ENCODE results near the gene ANKRD9. TPM values are rescaled to one million over a fixed set of nuclear protein-coding genes. Genes with fewer than 3 reads are reported as not detected.
A peak's percentile ranks its signal among the peaks of the same experiment; 100 is the strongest.

Gene ANKRD9
- total and polyA plus RNA-seq, 2 donors, result 2.2 to 3.5 TPM

DNA sequence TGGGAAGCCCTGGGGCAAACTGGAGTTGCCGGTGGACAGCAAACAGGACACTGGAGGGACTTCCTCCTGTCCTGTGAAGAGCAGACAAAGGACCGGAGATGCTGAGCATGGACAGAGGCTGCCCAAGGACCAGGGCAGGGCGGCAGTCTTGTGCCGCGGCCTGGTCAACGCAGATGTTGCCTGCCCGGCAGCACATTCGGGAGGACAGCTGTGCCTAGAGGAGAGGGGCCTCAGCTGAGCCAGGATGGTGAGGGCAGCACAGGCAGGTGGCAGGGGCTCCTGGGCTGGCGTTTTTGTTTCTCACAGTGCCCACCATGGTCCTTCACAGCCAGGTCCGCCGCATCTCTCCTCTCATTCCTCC lies 13.3 kb downstream of the ANKRD9 start:
- no peak overlapping the region for H3K4me3 ChIP-seq (ENCODE audit: low read length in 2 of 2)
- no peak for DNase-seq (ENCODE audit: low read depth in 6 of 9, low spot score in 9 of 9)
- no peaks in the 10 kb centered on the region for H3K27me3 ChIP-seq (ENCODE audit: control insufficient read depth in 2 of 2, insufficient read depth in 1 of 2, low read length in 1 of 2)
- 98% methylated on average over 11 of the region's 11 CpGs for WGBS
- H3K36me3 ChIP-seq (ENCODE audit: control insufficient read depth in 2 of 2, insufficient read depth in 2 of 2, low read length in 1 of 2), result peaks cover 3 to 40% of the 10 kb centered on the region in 2 donors
- no peak overlapping the region for H3K27ac ChIP-seq (ENCODE audit: low read depth in 1 of 2, low read length in 1 of 2)
- H3K4me1 ChIP-seq (ENCODE audit: control insufficient read depth in 2 of 2, insufficient read depth in 2 of 2, low read length in 2 of 2), result no peaks in the 10 kb centered on the region
- peaks cover 0 to 2% of the 10 kb centered on the region in 2 donors for H3K9me3 ChIP-seq (ENCODE audit: control insufficient read depth in 2 of 2, insufficient read depth in 1 of 2, low read length in 1 of 2)

DNA sequence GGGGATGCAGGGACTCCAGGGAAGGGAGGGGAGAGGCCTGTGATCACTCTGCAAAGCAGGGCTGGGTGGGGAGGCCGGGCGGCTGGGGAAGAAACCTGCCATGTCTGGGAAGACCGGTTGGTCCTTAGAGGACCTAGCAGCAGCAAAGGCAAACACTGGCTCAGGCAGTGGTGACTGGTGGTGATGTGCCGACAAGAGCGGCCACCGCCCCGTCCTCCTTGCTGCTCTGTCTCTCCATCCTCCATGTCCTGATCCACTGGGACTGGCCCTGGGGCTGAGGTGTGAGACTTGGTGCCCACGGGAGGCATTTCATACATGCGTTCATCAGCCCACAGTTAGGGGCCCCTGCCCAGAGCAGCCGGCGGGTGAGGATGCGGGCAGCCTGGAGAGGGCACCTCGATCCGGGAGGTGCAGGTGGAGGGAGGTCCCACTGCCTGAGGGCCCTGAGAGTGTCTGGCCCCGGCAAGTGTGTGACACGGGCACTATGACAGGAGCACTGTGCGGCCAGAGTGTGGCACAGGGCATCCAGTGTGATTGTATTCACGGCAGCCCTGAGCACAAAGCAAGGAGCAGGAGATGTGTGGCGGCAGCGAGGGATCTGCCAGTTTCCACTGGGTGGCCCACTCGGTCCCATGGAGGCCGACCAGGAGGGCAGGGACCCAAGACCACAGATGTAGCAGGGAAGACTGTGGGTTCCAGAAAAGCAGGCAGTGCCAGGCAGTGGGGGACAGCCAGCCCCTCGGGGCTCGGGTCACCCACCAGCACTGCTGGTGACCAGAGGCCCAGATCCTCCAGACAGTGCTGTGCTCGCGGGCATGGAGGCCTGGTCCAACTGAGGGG lies 13.9 kb downstream of the ANKRD9 start:
- DNase-seq (ENCODE audit: low read depth in 6 of 9, low spot score in 9 of 9), result no peak
- H3K27me3 ChIP-seq (ENCODE audit: control insufficient read depth in 2 of 2, insufficient read depth in 1 of 2, low read length in 1 of 2), result no peaks in the 10 kb centered on the region
- peaks cover 3 to 38% of the 10 kb centered on the region in 2 donors for H3K36me3 ChIP-seq (ENCODE audit: control insufficient read depth in 2 of 2, insufficient read depth in 2 of 2, low read length in 1 of 2)
- H3K27ac ChIP-seq (ENCODE audit: low read depth in 1 of 2, low read length in 1 of 2), result no peak overlapping the region
- WGBS, result 98% methylated on average over 26 of the region's 26 CpGs
- no peak overlapping the region for H3K4me3 ChIP-seq (ENCODE audit: low read length in 2 of 2)
- H3K9me3 ChIP-seq (ENCODE audit: control insufficient read depth in 2 of 2, insufficient read depth in 1 of 2, low read length in 1 of 2), result peaks cover 0 to 2% of the 10 kb centered on the region in 2 donors
- H3K4me1 ChIP-seq (ENCODE audit: control insufficient read depth in 2 of 2, insufficient read depth in 2 of 2, low read length in 2 of 2), result no peaks in the 10 kb centered on the region

DNA sequence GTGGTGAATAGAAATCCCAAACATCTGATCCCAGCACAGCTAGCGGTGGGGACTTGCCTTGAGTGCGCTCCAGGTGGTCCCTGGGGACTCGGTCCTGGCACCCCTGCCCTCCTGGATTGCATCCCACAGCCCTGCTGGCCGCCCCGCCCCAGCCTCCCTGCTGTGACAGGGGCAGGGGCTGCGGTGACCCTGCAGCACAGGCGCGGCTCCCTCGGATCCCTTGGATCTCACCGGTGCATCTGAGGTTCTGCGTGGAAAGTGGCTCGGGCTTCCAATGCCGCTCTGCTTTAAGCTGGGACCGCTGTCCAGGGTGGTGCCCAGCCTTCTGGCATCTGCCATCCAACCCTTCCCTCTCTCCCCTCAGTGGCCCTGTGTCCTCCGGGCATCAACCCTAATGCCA lies 16.0 kb downstream of the ANKRD9 start:
- no peaks in the 10 kb centered on the region for H3K4me1 ChIP-seq (ENCODE audit: control insufficient read depth in 2 of 2, insufficient read depth in 2 of 2, low read length in 2 of 2)
- WGBS, result 98% methylated on average over 15 of the region's 15 CpGs
- H3K36me3 ChIP-seq (ENCODE audit: control insufficient read depth in 2 of 2, insufficient read depth in 2 of 2, low read length in 1 of 2), result peaks cover 3 to 18% of the 10 kb centered on the region in 2 donors
- H3K4me3 ChIP-seq (ENCODE audit: low read length in 2 of 2), result no peak overlapping the region
- no peak for DNase-seq (ENCODE audit: low read depth in 6 of 9, low spot score in 9 of 9)
- no peak overlapping the region for H3K27ac ChIP-seq (ENCODE audit: low read depth in 1 of 2, low read length in 1 of 2)
- H3K27me3 ChIP-seq (ENCODE audit: control insufficient read depth in 2 of 2, insufficient read depth in 1 of 2, low read length in 1 of 2), result no peaks in the 10 kb centered on the region
- no peaks in the 10 kb centered on the region for H3K9me3 ChIP-seq (ENCODE audit: control insufficient read depth in 2 of 2, insufficient read depth in 1 of 2, low read length in 1 of 2)

DNA sequence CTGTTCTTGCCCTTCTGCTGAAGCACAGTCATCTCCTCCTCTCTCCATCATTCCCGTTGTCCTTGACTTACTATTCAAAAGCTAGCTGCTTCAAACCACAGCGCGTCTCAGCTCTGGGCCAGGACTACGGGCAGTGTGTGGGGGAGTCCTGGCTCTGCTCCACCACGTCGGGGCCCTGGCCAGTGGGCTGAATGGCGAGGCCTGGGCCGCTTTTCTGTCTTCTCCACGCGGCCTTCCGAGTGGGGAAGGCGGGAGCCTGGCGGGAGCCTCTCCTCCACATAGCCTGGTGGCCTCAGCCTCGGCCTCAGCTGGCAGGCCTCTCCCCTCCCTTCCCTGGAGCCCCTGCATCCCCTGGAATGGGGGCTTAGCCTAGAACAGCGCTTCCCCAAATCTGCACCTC lies 16.5 kb downstream of the ANKRD9 start:
- no peak overlapping the region for H3K27ac ChIP-seq (ENCODE audit: low read depth in 1 of 2, low read length in 1 of 2)
- no peaks in the 10 kb centered on the region for H3K9me3 ChIP-seq (ENCODE audit: control insufficient read depth in 2 of 2, insufficient read depth in 1 of 2, low read length in 1 of 2)
- WGBS, result over 99% methylated on average over 15 of the region's 15 CpGs
- H3K27me3 ChIP-seq (ENCODE audit: control insufficient read depth in 2 of 2, insufficient read depth in 1 of 2, low read length in 1 of 2), result no peaks in the 10 kb centered on the region
- H3K4me3 ChIP-seq (ENCODE audit: low read length in 2 of 2), result no peak overlapping the region
- no peaks in the 10 kb centered on the region for H3K4me1 ChIP-seq (ENCODE audit: control insufficient read depth in 2 of 2, insufficient read depth in 2 of 2, low read length in 2 of 2)
- peaks cover 2 to 13% of the 10 kb centered on the region in 2 donors for H3K36me3 ChIP-seq (ENCODE audit: control insufficient read depth in 2 of 2, insufficient read depth in 2 of 2, low read length in 1 of 2)
- no peak for DNase-seq (ENCODE audit: low read depth in 6 of 9, low spot score in 9 of 9)

DNA sequence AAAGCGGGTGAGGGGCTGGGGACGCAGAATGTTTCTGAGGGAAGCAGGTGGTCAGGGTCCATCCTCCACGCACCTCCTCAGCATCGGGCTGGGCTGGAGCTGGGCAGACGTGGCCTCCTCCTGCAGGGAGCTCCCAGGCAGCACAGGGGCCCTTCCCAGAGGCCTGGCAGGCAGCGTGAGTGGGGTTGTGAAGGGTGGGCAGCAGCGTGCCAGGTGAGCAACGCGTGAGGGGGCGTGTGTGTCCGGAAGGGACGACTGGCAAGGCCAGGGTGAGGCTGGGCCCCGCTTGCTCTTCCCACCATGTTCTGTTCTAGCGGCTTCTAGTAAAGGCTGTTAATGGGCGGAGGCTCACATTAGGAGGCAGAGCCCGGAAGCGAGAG lies 17.1 kb downstream of the ANKRD9 start:
- DNase-seq (ENCODE audit: low read depth in 6 of 9, low spot score in 9 of 9), result no peak
- H3K36me3 ChIP-seq (ENCODE audit: control insufficient read depth in 2 of 2, insufficient read depth in 2 of 2, low read length in 1 of 2), result peaks cover 0 to 8% of the 10 kb centered on the region in 2 donors
- H3K9me3 ChIP-seq (ENCODE audit: control insufficient read depth in 2 of 2, insufficient read depth in 1 of 2, low read length in 1 of 2), result no peaks in the 10 kb centered on the region
- WGBS, result 98% methylated on average over 17 of the region's 17 CpGs
- no peak overlapping the region for H3K4me3 ChIP-seq (ENCODE audit: low read length in 2 of 2)
- no peak overlapping the region for H3K27ac ChIP-seq (ENCODE audit: low read depth in 1 of 2, low read length in 1 of 2)
- H3K4me1 ChIP-seq (ENCODE audit: control insufficient read depth in 2 of 2, insufficient read depth in 2 of 2, low read length in 2 of 2), result no peaks in the 10 kb centered on the region
- H3K27me3 ChIP-seq (ENCODE audit: control insufficient read depth in 2 of 2, insufficient read depth in 1 of 2, low read length in 1 of 2), result no peaks in the 10 kb centered on the region

DNA sequence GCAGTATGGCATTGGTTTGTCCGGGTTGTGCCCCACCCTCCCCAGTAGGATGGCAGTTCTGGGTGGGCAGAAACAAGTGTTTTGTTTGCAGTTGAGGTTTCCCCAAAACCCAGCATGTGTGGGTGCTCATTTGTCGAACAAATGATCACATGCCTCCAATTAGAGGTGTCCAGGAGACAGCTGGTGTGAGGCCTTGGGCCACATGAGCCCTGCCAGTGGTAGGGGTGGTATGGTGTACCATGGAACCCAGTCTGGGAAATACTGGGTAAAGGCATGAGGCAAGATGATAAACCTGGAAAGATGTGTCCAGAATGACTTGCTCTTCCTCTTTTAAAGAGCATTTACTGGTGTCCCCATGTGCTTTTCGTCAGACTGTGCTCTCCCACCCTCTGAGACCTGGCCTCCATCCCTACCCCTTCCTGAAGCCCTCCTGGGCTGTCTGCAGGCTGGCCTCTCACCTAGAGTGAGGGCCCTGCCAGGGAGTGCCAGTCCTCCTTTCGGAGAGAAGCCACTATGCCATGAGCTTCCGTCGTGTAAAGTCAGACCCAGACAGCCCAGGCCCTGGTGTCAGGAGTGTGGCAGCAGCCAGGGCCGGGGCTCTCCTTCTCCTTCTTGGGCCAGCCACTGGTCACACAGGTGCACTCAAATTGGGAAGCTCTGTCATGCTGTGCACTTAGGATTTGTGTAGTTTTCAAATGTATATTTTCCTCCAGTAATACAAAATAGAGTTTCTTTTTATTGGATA lies 17.6 kb downstream of the ANKRD9 start:
- Histone ChIP-seq H3K4me3 (ENCODE audit: low read length in 2 of 2) (no peak overlapping the region), H3K4me1 (ENCODE audit: control insufficient read depth in 2 of 2, insufficient read depth in 2 of 2, low read length in 2 of 2) (peaks cover 0 to 2% of the 10 kb centered on the region in 2 donors), H3K36me3 (ENCODE audit: control insufficient read depth in 2 of 2, insufficient read depth in 2 of 2, low read length in 1 of 2) (peaks cover 0 to 2% of the 10 kb centered on the region in 2 donors), H3K27ac (ENCODE audit: low read depth in 1 of 2, low read length in 1 of 2) (no peak overlapping the region), H3K27me3 (ENCODE audit: control insufficient read depth in 2 of 2, insufficient read depth in 1 of 2, low read length in 1 of 2) (no peaks in the 10 kb centered on the region), H3K9me3 (ENCODE audit: control insufficient read depth in 2 of 2, insufficient read depth in 1 of 2, low read length in 1 of 2) (no peaks in the 10 kb centered on the region)
- no peak for DNase-seq (ENCODE audit: low read depth in 6 of 9, low spot score in 9 of 9)
- WGBS, result 94% methylated on average over 7 of the region's 7 CpGs

DNA sequence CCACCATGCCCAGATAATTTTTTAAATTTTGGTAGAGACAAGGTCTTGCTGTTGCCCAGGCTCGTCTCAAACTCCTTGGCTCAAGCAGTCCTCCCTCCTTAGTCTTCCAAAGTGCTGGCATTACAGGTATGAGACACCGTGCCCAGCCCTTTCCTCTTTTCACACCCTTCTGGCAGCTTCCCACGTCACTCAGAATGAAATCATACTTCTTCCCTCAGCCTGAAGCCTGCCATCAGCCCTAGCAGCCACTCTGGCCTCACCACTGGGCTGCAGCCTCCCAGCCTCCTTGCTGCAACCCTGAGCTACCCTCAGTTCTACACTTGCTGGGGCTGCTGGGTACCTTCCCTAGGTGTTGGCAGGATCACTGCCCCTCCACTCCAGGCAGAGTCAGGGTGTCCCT lies 18.2 kb downstream of the ANKRD9 start:
- no peaks in the 10 kb centered on the region for H3K27me3 ChIP-seq (ENCODE audit: control insufficient read depth in 2 of 2, insufficient read depth in 1 of 2, low read length in 1 of 2)
- H3K36me3 ChIP-seq (ENCODE audit: control insufficient read depth in 2 of 2, insufficient read depth in 2 of 2, low read length in 1 of 2), result no peaks in the 10 kb centered on the region
- no peaks in the 10 kb centered on the region for H3K9me3 ChIP-seq (ENCODE audit: control insufficient read depth in 2 of 2, insufficient read depth in 1 of 2, low read length in 1 of 2)
- H3K27ac ChIP-seq (ENCODE audit: low read depth in 1 of 2, low read length in 1 of 2), result no peak overlapping the region
- no peak for DNase-seq (ENCODE audit: low read depth in 6 of 9, low spot score in 9 of 9)
- no peak overlapping the region for H3K4me3 ChIP-seq (ENCODE audit: low read length in 2 of 2)
- WGBS, result 91% methylated on average over 3 of the region's 3 CpGs
- peaks cover 0 to 6% of the 10 kb centered on the region in 2 donors for H3K4me1 ChIP-seq (ENCODE audit: control insufficient read depth in 2 of 2, insufficient read depth in 2 of 2, low read length in 2 of 2)

DNA sequence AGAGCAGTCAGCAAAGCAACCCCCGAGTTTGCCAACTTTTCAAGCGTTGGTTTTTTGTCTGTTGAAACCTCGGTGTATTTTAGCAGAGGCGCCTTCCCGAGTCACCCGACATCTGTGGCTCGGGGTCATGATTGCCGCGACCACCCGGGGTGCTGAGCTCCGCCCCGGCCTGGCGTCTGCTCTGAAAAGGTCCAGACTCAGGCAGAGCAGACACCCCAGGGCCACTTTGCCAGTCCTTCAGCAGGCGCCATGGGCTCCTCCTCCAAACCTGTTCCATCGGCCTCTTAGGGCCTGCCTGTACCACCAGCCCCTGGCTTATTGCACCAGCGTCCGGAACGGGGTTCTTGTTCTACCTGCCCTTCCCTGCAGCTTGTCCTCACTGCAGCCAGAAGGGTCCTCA lies 19.1 kb downstream of the ANKRD9 start:
- H3K36me3 ChIP-seq (ENCODE audit: control insufficient read depth in 2 of 2, insufficient read depth in 2 of 2, low read length in 1 of 2), result no peaks in the 10 kb centered on the region
- DNase-seq (ENCODE audit: low read depth in 6 of 9, low spot score in 9 of 9), result no peak

DNA sequence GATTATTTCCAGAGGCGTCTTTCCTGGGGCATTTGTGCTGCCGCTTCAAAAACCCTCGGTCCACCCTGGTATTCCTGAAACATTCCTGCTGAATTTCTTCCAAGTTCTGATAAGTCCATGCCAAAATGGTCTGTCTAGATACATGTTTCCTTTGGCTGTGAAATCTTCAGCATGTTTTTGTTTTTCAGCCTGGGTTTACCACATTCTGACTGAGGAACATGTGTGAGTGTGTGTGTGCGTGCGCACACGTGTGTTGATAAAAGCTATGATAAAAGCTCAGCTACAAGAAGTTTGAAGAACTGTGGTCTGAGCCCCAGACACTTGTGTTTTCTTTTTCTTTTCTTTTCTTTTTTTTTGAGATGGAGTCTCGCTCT lies 22.4 kb downstream of the ANKRD9 start:
- WGBS, result 90% methylated on average over 7 of the region's 7 CpGs
- Histone ChIP-seq H3K4me1 (ENCODE audit: control insufficient read depth in 2 of 2, insufficient read depth in 2 of 2, low read length in 2 of 2) (peaks cover 0 to 6% of the 10 kb centered on the region in 2 donors), H3K4me3 (ENCODE audit: low read length in 2 of 2) (no peak overlapping the region), H3K9me3 (ENCODE audit: control insufficient read depth in 2 of 2, insufficient read depth in 1 of 2, low read length in 1 of 2) (no peaks in the 10 kb centered on the region), H3K27ac (ENCODE audit: low read depth in 1 of 2, low read length in 1 of 2) (no peak overlapping the region), H3K36me3 (ENCODE audit: control insufficient read depth in 2 of 2, insufficient read depth in 2 of 2, low read length in 1 of 2) (no peaks in the 10 kb centered on the region), H3K27me3 (ENCODE audit: control insufficient read depth in 2 of 2, insufficient read depth in 1 of 2, low read length in 1 of 2) (no peaks in the 10 kb centered on the region)
- peak in 3 of 9 donors; percentile 25 to 62 (median 29) for DNase-seq (ENCODE audit: low read depth in 6 of 9, low spot score in 9 of 9)

More for the DNA sequence above, 19.1 kb downstream of the ANKRD9 start:
- Histone ChIP-seq H3K27ac (ENCODE audit: low read depth in 1 of 2, low read length in 1 of 2) (no peak overlapping the region), H3K4me3 (ENCODE audit: low read length in 2 of 2) (no peak overlapping the region), H3K9me3 (ENCODE audit: control insufficient read depth in 2 of 2, insufficient read depth in 1 of 2, low read length in 1 of 2) (no peaks in the 10 kb centered on the region), H3K27me3 (ENCODE audit: control insufficient read depth in 2 of 2, insufficient read depth in 1 of 2, low read length in 1 of 2) (no peaks in the 10 kb centered on the region), H3K4me1 (ENCODE audit: control insufficient read depth in 2 of 2, insufficient read depth in 2 of 2, low read length in 2 of 2) (peaks cover 0 to 6% of the 10 kb centered on the region in 2 donors)
- WGBS, result 96% methylated on average over 18 of the region's 18 CpGs

All from thymus (tissue), 11 donors.